Measurements from ENCODE around the gene CDC5L.

The CDC5L gene

GRCh38 chr6:44498436-44498835 is 110.9 kb downstream of the CDC5L start:
- H3K4me1 ChIP-seq (ENCODE audit: control insufficient read depth, insufficient read depth, low read length, unreplicated experiment), result peaks cover 17% of the 10 kb centered on the region
- H3K79me2 ChIP-seq (ENCODE audit: control insufficient read depth, insufficient read depth, low read length, unreplicated experiment), result no peaks in the 10 kb centered on the region
- no peaks in the 10 kb centered on the region for H3K36me3 ChIP-seq (ENCODE audit: insufficient read depth, low read length)
- no peak overlapping the region for H2AFZ ChIP-seq (ENCODE audit: low read length, unreplicated experiment)
- H3K4me3 ChIP-seq (ENCODE audit: low read depth, low read length), result no peak overlapping the region
- no peak overlapping the region for H3K27ac ChIP-seq (ENCODE audit: low read depth, low read length)
- 0 out of 2 replicates have a peak, but pooled peaks cover 4% of the 10 kb centered on the region for H3K27me3 ChIP-seq (ENCODE audit: insufficient read depth, low read length)

GRCh38 chr6:44499609-44500008 is 112.1 kb downstream of the CDC5L start:
- Histone ChIP-seq H2AFZ (ENCODE audit: low read length, unreplicated experiment) (no peak overlapping the region), H3K36me3 (ENCODE audit: insufficient read depth, low read length) (no peaks in the 10 kb centered on the region), H3K79me2 (ENCODE audit: control insufficient read depth, insufficient read depth, low read length, unreplicated experiment) (no peaks in the 10 kb centered on the region), H3K4me3 (ENCODE audit: low read depth, low read length) (no peak overlapping the region), H3K27me3 (ENCODE audit: insufficient read depth, low read length) (0 out of 2 replicates have a peak, but pooled peaks cover 4% of the 10 kb centered on the region), H3K4me1 (ENCODE audit: control insufficient read depth, insufficient read depth, low read length, unreplicated experiment) (peaks cover 5% of the 10 kb centered on the region), H3K27ac (ENCODE audit: low read depth, low read length) (no peak overlapping the region)
